Fibroblast of upper back skin (primary cell): Measurements from ENCODE around the gene SOX15.
"Not testable (repeated sequence)": the region's sequence is repeated elsewhere in the genome, so short reads cannot be mapped to it uniquely, and the experiment has no call there.

Experiments
- DNase-seq: peaks from one replicate; pipeline ENCODE4 v3.0.0-alpha.2; 2013

Gene SOX15

DNA sequence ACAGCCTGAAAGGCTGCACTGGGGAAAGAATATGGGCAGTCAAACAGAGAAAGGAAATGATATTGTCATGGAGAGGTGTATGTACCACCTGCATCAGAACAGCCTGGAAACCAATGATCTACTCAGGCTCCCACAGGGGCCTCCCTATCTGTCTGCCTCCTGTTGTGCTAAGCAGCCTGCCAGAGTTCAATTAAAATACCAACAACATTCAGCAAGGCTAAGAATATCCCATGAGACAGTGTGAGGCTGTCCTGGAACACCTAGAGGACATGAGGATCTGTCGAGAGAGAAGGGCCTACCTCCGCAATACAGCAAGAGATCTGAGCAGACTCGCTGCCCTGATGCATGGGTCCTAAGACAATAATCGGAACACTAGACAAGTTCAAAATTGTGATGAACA lies 16.4 kb upstream of the SOX15 start:
- no peak for DNase-seq

DNA sequence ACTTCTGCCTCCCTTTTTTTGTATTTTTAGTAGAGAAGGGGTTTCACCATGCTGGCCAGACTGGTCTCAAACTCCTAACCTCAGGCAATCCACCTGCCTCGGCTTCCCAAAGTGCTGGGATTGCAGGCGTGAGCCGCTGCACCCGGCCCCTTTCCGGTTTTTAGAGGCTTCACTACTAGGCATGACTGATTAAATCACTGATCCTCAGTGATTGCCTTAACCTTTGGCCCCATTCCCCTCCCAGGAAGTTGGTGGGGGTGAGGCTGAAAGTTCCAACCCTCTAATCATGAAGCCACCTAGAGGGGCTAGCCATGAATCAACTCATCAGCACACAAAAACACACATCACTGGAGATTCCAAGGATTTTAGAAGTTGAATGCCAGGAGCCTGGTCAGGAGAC lies 7.7 kb upstream of the SOX15 start:
- not testable (repeated sequence) for DNase-seq

DNA sequence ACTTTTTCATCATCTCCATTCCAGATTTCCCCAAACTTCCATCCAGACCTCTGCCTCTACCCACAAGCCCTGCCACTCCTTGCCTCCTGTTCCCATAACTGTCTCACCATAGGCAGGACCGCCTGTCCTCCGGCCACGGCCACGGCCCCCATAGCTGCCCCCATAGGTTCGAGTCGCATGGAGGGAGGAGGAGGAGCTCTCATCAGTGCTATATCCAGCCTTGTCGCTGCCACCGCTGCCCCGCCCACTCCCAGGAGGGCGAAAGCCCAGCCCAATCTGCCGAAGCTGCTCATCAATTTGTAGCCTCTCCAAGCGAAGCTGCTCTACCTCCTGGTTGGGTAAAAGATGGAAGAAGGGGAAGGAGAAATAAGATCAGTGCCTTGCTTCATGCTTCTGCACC lies 3.4 kb upstream of the SOX15 start:
- DNase-seq: no peak

DNA sequence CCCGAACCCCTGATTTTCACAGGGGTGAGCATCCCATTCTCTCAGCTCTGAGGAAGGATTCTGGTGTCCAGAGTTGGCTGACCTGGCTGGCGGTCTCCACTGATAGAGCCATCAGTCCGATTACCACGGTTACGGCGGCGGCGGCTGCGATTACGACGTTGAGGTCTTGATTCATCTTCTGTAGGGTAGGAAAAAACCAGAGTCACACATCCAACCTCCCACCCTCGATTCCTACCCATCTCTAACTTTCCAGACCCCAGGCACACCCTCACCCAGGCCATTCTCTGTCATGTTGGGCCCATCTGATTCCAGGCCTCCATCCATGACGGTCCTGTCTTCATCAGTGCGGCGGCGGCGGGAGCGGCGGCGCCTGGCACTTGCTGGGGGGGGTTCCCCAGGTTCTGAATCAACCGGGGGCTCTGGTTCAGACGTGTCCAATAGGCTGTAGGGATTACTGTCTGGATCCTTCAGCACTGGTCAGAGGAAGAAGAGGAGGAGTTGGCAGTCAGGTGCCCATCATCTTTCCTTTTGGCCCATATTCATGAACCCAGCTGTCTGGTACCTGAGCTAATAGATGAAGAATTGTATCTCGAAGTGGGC lies 2.6 kb upstream of the SOX15 start:
- no peak for DNase-seq

DNA sequence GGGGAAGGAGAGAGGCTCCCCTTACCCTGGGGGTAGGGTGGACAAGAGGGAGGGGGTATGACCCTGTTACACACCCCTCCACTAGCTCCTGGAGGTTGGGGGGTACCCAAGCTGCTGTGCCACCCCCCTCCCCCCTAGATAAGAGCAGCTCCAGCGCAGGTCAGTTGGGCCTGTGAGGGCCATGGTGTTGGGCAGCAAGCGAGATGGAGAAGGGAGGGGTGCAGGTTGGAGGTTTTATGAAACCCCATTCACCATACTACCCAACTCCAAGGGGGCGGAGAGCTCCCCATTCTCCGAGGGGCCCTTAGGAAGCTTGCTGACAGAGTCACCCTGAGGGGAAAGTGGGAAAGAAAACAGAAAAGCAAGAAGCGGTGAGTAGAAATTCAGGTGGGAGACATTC lies 1.7 kb upstream of the SOX15 start:
- no peak for DNase-seq

DNA sequence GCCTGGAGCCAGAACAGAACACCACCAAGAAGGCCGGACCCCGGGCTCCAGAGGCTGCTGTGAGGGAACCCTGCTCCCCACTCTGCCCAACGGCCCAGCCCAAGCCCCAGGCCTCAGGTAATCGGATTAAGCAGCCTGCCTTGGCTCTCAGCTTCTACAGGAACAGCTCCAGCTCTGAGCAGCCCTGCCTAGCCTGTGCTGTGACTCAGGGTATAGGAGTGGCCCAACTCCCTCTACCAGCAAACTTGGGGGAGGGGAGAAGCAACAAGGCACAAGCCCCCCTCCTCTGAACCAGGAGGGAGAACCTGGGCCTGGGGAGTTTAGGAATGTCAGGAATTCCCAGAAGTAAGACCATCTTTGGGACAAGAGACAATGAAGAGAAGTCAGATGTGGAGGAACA lies 849 bp upstream of the SOX15 start:
- DNase-seq: peak; percentile 62

DNA sequence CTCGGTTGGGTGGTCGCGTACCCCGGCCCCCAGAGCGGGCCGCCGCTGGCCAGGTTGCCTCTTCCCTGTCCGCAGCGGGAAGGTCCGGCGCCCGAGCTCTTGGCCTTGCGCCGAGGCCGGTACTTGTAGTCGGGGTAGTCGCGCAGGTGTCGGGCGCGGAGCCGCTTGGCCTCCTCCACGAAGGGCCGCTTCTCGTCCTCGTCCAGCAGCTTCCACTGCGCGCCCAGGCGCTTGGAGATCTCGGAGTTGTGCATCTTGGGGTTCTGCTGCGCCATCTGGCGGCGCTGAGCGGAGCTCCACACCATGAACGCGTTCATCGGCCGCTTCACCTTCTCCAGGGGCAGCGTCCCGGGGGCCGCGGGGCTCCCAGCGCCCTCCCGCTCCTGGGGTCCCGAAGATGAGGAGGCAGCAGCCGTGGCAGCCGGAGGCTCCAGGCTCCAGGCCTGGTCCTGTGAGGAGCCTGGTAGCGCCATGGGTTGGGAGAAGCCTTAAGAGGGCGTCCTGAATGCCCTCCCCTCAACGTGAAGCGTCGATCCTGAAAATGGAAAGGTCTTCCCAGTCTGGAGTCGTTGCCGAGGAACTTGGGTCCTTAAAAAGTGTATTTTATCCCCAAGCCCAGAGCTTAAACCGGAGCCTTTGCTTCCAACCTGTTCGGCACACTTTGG lies 558 bp downstream of the SOX15 start:
- peak; percentile 81 for DNase-seq

DNA sequence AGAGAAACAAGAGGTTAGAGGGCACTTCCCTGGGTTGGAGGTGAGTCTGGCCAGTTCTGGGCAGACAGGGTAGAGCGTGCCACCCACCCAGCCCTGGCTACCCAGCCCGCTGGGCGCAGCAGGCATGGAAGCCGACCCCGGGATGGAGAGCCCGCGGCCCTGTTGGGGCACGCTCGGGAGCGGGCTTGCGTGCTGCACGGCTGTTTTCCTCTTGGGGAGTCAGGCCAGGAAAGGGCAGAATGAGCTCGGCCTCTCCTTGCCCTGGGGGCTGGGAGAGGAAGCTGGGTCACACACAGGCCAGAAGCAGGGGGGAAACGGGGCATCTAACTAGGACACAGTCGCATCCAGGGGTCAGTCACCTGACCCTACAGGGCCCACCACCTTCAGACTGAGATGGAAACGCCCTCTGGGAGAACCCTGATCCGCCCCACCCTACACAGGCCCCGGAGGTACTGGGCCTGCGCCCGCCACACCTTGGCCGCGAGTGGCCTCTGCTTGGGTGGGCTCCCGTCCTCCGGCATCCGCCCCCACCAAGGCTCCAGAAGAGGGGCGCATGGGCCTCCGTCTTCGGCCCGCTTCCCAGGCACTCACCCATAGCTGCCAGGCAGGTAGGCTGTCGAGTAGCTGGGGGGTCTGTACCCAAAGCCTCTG lies 1.2 kb downstream of the SOX15 start:
- no peak for DNase-seq

DNA sequence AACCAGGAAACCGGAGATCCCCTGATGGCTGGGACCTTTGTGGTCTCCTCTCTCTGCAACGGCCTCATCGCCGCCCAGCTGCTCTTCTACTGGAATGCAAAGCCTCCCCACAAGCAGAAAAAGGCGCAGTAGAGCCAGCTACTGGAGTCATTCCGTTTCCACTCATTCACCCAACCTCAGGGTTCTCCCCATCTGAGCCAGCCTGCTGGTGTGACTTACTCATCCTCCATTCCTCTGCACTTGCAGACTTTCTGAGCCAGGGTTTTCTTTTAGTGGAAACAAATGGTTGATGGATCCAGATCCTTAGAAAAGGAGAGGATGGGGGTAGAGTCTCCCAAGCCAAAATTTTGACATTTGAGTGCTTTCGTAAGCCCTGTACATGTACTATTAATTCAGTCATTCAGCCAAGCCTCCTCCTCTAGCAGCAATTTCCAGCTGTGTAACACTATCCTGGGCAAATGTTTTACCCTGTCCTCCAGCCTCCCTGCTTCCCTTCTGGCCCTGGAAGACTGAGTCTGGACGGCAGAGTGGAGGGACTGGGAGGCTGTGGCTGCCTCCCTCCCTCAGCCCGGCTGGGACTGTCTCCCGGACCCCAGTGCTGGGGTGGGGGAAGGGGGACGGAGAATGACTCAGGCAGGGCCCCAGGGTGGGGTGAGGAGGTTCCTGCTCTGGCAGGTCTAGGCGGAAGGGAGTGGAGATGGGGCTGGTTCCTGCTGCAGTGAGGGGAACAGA lies 2.3 kb downstream of the SOX15 start:
- peak; percentile 95 for DNase-seq

DNA sequence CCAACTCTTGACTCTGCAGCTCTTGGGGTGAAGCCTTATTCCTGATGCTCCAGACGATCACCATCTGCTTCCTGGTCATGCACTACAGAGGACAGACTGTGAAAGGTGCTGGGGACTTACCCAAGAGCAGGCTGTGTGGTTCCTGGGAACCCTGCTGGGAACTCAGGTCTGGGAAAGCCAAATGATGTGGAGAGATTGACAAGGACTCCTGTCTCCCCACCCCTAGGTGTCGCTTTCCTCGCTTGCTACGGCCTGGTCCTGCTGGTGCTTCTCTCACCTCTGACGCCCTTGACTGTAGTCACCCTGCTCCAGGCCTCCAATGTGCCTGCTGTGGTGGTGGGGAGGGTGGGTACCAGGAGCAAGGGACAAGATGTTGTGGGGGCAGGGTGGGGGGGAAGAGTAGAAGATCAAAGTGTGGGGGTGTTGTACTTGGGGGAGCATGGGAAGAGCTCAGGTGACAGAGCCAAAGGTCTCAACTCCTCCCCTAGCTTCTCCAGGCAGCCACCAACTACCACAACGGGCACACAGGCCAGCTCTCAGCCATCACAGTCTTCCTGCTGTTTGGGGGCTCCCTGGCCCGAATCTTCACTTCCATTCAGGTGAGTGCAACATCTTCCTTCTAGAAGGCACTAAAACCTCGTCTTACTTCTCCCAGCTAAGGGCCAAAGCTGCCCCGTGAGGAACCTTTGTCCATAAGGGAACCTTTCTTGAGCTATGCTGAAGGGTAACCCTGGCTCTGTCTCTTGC lies 3.0 kb downstream of the SOX15 start:
- DNase-seq: no peak

DNA sequence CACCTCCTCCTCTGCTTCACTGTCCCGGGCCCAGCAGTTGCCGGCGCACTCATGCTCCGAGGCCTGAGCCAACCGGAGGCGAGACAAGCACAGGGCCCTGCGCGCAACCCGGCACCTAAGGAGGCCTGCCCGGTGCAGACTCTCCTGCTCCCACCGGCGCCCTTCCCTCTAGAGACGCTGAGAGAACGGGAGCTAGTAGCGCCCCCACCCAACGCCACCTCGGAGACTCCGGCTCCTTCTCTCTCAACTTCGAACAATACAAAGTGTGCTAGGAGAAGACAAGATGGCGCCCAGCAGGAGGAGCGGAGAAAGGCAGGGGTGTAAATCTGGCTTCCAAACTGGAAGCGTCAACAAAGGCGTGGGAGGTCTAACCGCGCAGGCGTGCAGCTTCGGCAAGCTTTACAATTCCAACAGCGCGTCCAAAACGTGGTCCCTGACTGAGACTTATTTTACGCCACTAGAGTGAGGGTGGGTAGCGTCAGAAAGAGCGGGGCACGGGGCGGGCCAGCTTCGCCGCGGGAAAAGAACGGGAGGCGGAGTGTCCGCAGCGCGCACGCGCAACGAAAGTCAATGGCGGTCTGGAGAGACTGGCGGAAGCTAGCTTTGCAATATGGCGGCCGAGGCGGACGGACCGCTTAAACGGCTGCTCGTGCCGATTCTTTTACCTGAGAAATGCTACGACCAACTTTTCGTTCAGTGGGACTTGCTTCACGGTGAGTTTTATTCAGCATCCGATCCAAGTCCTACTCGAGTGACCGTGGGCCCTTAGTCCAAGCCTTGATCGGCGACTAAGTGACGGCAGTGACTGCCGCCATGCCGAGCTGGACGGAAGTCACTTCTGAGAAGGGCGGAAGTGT lies 6.4 kb downstream of the SOX15 start, which contains the start of gene MPDU1:
MPDU1 (plus strand) TSS at position 600 of the 857 bp plus-strand sequence; CDS start at position 611, 11 bp downstream.
- peak; percentile 98 for DNase-seq

DNA sequence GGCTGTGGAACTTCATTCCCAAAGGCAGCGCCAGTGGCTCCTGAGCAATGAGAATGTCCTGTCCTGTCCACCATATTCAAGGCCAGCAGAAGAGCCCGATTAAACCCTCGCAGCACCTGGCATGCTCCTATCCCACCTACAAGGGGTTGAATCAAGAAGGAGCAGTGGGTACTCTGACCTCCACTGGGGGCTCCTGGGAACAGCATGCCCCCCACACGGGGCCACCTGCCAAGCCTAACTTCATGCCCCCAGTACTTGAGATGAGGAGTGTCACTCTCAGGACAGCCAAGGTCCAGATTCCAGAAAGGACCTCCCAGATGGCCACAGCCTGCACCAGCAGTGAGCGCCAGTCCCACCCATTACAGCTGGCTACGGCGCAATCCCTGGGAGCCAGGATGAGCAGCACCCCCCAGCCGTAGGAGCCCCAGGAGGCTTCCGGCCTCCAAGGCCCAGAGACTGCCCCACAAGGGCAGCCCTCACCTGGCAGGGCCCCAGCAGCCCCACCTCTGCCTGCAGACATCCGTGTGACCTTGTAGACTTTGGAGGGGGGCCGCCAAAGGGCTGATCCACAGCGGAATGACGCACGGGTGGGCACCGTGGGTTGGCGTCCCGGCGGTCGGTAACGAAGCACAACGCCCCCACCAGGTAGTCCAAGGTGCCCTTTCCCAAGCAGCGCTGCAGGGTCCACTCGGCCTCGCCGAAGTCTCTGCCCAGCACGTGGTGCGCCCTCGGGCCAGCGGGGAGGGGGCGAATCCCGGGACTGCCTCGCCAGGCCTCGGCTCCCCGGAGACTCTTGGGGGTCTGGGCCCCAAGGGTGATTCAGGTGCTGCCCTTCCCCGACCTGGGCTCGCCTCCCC lies 7.3 kb downstream of the SOX15 start:
- no peak for DNase-seq

DNA sequence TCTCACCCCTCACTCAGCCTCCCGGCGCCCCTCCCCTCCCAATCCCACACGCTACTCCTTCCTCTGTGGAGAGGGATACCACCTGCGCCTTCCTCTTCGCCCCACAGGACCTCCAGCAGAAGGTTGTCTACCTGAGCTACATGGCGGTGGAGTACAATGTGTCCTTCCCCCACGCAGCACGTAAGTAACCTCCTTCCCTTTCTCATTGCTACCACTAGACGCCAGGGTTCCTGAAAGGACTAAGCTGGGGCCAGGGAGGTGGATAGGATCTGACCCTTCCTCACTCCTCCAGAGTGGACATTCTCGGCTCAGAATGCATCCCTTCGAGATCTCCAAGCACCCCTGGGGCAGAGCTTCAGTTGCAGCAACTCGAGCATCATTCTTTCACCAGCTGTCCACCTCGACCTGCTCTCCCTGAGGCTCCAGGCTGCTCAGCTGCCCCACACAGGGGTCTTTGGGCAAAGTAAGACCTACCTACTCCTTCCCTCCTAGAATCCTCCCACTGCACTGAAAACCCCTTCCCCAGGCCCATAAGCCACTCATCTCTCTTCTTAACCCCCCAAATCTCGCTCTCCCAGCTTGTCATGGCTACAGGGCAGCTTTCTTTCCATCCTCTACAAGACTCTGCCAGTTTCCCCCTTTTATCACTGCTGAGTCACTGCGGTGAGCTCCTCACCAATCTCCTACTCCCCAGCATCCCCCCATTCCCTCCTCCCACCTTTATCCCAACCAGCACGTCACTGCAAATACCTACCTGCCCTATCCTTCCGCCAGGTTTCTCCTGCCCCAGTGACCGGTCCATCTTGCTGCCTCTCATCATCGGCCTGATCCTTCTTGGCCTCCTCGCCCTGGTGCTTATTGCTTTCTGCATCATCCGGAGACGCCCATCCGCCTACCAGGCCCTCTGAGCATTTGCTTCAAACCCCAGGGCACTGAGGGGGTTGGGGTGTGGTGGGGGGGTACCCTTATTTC lies 9.0 kb downstream of the SOX15 start:
- no peak for DNase-seq

DNA sequence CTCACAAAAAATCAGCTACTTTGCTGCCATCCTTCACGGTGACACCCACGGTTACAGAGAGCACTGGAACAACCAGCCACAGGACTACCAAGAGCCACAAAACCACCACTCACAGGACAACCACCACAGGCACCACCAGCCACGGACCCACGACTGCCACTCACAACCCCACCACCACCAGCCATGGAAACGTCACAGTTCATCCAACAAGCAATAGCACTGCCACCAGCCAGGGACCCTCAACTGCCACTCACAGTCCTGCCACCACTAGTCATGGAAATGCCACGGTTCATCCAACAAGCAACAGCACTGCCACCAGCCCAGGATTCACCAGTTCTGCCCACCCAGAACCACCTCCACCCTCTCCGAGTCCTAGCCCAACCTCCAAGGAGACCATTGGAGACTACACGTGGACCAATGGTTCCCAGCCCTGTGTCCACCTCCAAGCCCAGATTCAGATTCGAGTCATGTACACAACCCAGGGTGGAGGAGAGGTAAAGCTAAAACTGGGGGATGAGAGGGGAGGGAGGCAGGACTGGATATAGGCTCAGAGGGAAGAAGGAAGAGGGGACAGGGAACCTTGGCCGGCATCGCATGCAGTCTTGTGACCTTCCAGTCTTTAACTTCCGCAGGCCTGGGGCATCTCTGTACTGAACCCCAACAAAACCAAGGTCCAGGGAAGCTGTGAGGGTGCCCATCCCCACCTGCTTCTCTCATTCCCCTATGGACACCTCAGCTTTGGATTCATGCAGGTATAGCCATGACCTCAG lies 9.9 kb downstream of the SOX15 start:
- DNase-seq: no peak

DNA sequence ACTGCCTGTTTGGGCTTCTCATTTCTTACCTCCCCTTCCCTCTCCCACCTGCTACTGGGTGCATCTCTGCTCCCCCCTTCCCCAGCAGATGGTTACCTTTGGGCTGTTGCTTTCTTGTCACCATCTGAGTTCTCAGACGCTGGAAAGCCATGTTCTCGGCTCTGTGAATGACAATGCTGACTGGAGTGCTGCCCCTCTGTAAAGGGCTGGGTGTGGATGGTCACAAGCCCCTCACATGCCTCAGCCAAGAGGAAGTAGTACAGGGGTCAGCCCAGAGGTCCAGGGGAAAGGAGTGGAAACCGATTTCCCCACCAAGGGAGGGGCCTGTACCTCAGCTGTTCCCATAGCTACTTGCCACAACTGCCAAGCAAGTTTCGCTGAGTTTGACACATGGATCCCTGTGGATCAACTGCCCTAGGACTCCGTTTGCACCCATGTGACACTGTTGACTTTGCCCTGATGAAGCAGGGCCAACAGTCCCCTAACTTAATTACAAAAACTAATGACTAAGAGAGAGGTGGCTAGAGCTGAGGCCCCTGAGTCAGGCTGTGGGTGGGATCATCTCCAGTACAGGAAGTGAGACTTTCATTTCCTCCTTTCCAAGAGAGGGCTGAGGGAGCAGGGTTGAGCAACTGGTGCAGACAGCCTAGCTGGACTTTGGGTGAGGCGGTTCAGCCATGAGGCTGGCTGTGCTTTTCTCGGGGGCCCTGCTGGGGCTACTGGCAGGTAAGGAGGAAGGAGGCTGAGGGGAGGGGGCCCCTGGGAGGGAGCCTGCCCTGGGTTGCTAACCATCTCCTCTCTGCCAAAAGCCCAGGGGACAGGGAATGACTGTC lies 10.7 kb downstream of the SOX15 start, which contains the start of gene CD68:
CD68 (plus strand) TSS at position 638 of the 833 bp plus-strand sequence; CDS start at position 678, 40 bp downstream.
- peak; percentile 87 for DNase-seq

DNA sequence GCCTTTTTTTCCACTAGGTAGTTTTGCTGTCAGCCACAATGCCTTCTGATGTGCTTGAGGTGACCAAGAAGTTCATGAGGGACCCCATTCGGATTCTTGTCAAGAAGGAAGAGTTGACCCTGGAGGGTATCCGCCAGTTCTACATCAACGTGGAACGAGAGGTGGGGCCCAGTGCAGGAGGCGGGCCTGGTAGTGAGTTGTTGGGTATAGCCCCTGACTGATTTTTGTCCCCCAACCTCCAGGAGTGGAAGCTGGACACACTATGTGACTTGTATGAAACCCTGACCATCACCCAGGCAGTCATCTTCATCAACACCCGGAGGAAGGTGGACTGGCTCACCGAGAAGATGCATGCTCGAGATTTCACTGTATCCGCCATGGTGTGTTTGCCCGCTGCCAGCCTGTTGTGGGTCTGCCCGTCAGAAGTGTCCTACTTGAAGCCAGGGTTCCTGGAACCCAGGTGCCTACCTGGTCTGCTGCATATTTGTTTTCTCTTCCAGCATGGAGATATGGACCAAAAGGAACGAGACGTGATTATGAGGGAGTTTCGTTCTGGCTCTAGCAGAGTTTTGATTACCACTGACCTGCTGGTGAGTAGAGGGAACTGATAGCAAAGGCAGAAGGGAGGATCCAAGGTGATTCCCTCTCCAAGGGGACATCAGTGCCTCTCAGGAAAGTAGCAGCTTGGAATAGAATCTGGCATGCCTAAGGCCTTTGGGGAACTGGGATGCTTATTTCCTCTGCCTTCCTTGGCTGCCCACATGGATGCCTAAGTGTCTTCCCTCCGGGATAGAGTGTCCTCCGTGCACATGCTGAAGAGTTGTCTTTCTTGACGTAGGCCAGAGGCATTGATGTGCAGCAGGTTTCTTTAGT lies 12.3 kb downstream of the SOX15 start:
- no peak for DNase-seq
